NCI-H510A treated with DMSO at 0.1 percent for 48 hours (cell line): ENCODE data around the gene ABCA1.
"Not testable (repeated sequence)": the region's sequence is repeated elsewhere in the genome, so short reads cannot be mapped to it uniquely, and the experiment has no call there.

ENCODE experiments used
- DNase-seq: peaks from one replicate; lab custom pipeline; 2025; lab: John Stamatoyannopoulos, UW

ABCA1 gene

DNA sequence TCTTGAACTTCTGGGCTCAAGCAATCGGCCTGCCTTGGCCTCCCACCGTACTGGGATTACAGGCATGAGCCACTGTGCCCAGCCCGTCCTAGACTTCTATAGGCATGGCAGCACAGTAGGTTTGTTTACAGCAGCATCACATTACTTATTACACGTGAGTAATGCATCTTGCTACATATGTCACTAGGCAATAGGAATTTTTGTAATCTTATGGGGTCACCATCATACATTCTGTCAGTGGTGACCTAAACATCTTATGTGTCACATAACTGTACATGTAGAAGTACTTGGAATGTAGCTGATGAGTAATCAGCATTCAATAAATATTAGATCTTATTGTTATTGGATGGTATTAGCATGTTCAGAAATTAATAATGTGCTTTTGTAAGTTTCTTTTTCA, 22.9 kb upstream of the ABCA1 start:
- DNase-seq = no peak

DNA sequence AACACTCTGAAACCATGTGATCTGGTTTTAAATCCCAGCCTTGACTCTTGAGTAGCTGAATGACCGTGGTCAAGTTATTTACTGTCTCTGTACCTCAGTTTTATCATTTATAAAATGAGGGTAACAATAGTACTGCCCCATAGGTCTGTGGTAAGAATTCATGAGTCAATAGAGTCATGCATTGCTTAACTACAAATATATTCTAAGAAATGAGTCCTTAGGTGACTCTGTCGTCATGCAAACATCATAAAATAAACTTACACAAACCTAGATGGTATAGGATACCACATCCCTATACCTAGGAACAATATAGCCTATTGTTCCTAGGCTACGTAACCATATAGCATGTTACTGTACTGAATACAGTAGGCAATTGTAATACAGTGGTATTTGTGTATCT, 20.3 kb upstream of the ABCA1 start:
- DNase-seq = no peak

DNA sequence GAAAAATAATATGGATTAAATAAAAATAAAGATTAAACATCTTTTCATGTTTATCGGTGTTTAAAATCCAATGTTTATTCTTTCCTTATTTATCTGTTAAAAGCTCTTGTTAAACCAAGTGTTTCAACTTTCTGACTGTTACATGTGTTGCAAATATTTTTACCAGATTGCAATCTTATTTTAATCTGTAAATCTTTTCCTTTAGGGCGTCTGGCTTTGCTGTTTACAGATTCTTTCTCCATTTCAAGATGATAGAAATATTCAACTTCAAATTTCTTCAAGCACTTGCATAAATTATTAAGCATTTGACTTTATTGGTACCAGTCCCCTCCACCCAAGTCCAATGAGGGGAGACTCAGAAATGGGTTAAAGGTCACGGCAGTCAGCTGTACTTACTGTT, 16.9 kb upstream of the ABCA1 start:
- DNase-seq = no peak

DNA sequence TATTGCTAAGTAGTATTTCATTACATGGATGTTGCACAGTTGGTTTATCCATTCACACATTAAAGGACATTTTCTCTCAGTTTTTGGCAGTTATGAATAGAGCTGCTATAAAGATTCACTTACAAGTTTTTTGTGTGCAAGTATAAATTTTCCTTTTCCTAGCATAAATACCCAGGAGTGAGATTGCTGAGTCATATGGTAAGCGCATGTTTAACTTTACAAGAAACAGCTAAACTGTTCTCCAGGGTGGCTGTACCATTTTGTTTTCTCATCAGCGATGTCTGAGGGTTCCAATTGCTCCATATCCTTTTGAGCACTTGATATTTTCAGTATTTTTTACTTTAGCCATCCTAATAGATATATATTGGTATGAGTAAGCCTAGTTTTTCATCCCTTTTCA, 16.4 kb upstream of the ABCA1 start:
- DNase-seq = no peak

DNA sequence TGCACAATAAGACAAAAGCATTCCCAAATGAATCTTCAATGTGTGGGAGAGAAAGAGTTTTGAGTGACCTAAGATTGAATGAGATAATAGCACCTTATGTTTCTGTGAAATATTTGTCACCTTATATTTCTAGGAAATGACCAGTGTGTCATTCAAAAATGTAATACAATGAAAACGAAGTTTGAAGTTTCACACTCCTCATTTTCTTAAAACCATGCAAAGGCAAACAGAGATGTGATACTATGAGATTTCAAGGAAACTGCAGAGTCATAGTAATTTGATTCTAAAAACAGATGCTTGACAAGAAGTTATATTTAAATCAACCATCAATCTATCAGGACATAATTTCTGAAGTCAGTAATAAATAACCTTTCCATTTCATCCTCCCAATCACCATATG, 13.6 kb upstream of the ABCA1 start:
- DNase-seq = no peak

DNA sequence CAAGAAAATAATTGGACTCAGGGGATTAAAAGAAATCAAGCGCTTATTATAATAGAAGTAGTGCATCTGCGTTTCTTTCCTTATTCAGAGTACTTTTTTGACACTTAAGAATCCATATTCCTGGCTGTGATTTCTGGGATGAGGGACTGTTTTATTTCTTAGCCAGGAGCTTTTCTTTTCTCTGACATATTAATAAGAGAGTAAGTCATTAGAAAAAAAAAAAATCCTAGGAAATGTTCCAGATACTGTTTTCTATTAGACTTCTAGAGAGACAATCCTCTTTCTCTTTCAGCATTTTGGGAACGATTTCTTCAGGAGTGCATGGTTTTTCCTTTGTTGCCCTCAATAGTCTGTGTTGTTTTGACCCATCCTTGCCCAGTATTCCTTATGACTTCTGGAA, 8.3 kb upstream of the ABCA1 start:
- no peak for DNase-seq

DNA sequence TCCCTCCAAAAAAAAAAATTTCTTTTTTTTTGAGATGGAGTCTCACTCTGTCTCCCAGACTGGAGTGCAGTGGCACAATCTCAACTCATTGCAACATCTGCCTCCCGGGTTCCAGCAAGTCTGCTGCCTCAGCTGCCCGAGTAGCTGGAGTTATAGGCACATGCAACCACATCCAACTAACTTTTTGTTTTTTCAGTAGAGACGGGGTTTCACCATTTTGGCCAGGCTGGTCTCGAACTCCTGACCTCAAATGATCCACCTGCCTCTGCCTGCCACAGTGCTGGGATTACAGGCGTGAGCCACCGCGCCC, 7.5 kb upstream of the ABCA1 start:
- not testable (repeated sequence) for DNase-seq

DNA sequence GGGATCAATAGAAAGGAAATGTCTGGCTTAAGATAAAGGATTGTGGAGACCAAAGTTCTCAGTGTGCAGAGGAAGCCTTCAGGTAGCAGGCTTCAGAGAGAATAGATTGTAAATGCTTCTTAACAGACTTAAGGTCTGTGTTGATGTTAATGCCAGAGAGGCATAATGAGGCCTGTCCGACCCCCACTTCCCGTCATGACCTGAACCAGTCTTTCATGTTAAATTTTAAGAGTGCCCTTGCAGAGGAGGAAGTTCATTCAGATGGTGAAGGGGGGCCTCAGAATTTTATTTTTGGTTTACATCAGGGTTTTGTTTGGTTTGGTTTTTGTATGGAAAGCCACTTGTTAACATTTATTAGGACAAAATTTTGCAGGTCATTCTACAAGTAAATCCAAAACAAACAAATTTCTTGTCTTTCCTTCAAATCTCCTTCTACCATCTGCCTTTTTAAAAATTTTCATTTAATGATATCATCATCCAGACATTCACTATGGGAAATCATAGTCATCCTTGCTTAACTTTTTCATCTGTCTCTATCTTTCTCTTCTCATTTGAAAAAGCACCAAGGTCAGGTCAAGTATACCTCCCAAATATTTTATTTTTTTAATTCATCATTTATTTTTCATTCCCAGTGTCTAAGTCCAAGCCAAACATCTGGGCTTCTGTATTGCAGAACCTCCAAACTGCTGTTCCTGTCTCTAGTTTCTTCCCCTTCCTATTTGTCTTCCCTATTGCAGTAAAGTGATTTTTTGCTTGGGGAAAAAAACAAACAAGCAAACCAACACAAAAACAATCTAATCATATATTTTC, 6.9 kb upstream of the ABCA1 start:
- no peak for DNase-seq

DNA sequence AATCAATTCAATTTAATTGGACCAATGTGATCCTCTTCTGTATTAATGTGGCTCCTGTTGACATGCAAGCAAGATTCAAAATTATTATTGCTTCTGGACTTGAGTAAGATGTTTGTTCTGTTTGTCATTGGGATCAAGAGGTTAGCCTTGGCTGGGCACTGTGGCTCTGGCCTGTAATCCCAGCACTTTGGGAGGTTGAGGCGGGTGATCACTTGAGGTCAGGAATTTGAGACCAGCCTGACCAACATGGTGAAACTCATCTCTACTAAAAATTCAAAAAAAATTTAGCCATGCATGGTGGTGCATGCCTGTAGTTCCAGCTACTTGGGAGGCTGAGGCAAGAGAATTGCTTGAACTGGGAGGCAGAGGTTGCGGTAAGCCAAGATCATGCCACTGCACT, 5.1 kb upstream of the ABCA1 start:
- not testable (repeated sequence) for DNase-seq

DNA sequence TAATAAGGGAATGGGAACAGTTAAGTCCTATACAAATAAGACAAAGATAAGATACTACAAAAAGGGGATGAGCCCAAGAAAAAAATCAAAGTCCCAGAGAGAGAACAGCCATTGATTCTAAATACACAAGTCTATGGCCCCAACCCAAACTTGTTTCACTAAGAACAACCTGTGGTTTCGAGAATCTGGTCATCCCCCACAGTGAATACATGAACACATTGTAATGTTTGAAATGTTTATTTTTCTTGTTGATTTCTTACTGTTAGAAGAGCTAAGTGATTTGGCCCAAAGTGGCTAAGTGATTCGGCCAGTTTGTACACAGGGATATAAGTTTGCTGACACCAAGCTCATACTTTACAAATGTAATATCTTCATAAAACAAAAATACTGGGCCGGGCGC, 3.3 kb upstream of the ABCA1 start:
- no peak for DNase-seq

DNA sequence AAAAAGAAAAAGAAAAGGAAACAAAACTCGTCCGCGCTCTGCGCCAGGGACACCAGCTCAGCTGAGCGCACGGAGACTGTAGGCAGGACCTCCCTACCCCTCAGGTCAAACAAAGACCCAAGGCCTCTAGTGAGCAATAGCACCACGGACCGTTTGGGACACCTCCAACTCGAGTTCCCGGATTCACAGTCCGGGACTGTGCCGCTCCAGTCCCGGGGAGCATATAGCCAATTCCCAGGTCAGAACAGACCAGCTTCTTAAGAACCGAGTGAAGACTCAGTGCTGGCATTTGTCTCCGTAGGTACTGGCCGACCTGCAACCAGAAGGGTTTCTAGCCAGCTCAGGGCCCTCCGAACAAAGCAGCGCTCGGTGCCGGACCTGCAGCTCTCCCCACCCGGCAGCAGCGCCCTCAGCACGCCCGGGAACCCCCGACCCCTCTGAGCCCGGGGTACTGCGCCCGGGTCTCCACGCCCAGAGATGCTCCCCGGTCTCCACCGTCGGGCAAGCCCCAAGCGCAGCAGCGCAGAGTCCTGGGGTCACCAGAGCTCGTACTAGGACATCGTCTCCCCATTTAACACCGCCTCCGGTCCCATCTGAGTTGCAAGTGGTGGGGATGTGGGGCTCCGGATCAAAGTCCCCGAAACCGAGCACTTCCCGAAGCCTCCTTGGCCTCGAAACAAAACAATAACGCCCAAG, 591 bp downstream of the ABCA1 start:
- no peak for DNase-seq

DNA sequence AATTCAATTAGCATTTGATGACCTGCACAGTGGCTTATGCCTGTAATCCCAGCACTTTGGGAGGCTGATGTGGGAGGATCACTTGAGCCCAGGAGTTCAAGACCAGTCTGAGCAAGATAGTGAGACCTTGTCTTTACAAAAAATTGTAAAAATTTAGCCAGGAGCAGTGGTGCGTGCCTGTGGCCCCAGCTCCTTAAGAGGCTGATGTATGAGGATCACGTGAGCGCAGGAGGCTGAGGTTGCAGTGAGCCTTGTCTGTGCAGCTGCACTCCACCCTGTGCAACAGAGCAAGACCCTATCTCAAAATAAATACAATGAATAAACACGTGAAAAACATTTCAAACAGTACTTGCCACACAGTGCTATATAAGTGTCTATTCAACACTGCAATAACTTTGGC, 4.2 kb downstream of the ABCA1 start:
- peak; percentile 41 for DNase-seq

DNA sequence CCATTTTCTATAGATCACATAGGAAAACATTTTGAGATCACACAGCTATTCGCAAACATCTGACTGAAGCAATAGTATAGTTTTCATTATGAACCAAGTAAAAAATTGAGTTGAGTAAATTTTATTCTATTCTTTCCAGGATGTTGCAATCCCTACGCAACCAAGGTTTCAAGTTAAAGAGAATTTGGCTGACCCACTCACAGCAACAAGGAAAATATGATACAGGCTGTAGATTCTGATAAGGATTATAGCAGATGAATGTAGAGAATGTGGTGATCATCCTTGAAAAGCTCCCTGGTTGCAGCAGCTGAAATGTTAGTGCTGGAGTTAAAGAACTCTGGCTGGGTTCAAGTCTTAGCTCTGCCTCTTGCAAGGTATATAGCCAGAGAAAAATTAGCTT, 4.7 kb downstream of the ABCA1 start:
- no peak for DNase-seq

DNA sequence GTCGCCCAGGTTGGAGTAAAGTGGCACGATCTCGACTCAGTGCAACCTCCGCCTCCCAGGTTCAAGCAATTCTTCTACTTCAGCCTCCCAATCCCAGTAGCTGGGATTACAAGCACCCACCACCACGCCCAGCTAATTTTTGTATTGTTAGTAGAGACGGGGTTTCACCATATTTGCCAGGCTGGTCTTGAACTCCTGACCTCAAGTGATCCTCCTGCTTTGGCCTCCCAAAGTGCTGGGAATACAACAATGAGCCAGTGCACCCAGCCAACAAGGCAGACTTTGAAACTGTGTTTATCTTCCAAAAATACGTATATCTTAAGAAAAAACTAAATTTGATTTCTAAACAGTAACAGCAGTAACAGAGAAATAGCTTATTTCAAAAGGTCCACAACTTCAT, 5.2 kb downstream of the ABCA1 start:
- not testable (repeated sequence) for DNase-seq

DNA sequence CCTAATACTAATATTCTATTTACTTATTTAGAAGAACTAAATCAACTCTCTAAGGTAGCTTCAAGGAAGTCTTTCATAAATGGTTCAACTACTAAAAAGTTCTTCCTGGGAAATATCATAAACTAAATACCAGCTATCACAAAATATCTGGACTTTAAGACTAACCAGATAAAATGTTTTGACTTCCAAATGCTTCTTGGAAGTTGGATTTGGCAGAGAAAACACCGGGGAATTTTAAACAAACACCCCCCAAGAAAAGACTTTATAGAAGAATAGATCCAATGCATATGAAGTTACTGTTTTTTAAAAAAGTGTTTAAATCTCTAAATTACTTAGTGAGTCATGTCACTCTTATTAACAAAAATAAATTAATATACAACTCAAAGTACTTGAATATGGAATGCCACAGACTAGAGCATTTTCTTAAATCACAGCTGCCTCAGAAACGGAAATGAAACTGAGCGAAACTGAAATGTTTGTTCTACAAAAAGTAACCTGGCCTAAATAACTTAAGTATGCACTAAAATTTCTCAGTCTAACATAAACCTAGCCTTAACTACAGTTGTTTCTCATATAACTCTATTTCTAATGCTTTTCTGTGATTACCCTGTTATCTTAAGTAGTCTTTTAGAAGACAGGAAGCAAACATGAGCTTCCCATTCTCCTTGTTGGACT, 6.8 kb downstream of the ABCA1 start:
- DNase-seq = no peak

DNA sequence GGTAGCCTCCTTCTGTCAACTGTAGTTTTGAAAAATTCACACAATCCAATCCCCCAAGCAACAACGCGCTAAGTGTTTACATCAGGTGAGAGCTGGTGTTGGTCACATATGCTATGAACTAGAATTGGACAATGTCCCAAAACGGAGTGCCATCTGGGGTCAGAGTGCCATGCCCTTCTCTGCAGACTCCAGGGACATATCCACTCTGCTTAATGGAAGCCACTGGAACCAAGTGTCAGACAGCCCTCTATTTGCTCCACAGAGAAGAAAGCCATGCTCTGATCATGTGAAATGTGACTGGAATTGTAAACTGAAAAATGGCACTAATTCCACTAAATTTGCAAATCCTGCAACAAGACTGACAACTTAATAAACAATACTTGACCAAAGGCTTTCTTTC, 12.2 kb downstream of the ABCA1 start:
- no peak for DNase-seq

DNA sequence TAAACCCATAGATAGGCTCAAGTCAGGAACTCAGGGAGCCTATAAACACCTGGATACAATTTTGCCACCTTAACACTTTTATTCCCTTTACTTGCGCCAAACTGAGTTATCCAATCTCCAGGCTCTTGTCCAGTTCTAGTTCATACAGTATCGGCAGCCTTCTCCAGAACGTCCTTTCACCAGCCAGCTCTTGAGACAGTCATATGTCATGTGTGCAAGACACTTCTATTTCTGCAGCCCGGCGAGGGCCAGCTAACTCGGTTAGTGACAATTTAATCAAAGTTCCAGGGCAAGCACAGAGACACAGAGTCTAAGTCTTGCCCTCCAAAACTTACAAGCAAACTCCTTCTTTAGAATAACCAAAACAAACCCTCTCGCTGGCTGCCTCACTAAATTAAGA, 12.9 kb downstream of the ABCA1 start:
- DNase-seq = no peak

DNA sequence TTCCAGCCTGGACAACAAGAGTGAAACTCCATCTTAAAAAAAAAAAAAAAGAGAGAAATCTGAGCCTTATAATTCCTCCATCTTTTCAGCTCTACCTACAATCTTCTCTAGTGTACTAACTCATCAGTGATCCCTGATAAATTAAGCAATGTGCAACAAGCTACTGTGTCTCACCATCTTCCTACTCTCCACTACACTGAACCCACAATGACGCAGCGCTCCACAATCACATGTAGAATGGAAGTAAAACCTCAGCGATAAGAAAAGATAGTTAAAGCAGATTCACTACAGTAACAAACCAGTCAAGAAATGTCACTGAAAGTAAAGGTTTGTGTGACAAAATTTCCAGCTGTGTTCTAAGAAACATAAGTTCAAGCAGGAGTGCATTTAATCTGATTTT, 13.5 kb downstream of the ABCA1 start:
- no peak for DNase-seq

DNA sequence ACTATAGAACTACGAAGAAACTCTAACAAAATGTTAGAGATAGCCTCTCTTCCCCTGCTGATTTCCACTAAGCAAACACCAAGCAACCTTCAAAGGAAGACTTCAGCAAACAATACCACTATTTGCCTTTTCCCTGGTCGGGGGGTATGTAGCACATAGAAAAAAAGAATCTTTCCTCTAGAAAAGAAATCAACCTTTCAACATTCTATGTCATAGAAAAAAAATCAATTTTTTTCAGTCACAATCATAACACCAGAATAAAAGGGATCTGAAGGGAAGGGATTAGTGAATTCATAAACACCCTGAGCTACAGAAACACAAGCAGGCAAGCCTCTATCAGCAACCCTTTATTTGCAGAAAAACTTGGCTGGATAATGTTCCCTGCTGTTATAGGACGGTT, 15.3 kb downstream of the ABCA1 start:
- peak; percentile 8 for DNase-seq

DNA sequence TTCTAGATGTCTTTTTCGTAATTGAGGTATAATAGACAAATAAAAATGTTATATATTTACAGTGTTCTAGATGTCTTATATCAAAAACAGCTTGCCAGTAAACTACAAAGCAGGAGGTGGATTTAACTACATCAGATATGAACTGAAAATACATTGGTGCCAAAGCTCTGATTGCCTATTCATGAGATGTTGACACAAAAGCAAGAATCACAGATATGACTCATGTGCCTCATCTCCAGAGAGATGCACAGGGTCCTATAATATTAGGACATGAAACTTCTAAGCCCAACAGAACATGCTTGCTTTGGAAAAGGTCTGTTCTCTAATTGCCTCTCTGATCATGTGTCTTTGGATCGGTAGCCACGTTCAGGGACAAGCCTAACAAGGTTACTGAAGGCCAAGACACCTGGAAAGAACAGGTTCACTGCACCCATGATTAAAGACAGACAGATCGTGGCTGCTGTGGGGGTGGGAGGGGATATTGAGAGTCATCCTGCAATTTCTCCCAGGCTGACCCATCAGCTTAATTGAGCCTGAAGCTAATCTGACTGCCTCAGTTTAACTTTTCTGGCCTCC, 16.8 kb downstream of the ABCA1 start:
- DNase-seq = no peak

DNA sequence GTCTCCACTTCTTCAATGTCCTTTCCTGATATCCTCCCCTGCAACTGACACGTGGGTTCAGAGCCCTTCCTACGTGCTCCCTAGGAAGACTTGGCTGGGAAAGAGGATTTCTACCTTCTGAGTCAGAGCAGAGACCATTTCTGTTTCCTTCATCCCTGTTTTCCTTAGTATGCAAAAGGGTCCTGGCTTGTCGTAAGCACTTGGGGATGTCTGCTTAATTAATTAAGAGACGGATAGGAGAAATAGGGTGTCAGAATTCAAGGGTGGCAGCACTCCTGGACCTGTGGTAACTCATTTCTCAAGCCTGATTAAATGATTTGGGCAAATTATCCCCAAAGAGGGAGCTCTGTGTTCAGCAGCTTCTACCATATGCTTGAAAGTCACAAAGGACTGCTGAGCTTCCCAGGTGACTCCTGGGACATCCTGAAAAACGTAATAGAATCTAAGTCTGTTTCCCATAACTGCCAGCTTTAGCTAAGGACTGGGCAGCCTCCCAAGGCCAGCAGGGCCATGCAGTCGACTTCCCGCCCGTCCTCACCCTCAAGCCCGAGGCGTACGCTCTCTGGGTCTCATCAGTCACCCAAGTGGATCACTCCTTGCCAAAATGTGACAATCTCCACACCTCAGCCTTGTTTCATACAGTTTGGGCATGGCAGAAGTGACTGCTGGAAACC, 20.5 kb downstream of the ABCA1 start:
- no peak for DNase-seq

DNA sequence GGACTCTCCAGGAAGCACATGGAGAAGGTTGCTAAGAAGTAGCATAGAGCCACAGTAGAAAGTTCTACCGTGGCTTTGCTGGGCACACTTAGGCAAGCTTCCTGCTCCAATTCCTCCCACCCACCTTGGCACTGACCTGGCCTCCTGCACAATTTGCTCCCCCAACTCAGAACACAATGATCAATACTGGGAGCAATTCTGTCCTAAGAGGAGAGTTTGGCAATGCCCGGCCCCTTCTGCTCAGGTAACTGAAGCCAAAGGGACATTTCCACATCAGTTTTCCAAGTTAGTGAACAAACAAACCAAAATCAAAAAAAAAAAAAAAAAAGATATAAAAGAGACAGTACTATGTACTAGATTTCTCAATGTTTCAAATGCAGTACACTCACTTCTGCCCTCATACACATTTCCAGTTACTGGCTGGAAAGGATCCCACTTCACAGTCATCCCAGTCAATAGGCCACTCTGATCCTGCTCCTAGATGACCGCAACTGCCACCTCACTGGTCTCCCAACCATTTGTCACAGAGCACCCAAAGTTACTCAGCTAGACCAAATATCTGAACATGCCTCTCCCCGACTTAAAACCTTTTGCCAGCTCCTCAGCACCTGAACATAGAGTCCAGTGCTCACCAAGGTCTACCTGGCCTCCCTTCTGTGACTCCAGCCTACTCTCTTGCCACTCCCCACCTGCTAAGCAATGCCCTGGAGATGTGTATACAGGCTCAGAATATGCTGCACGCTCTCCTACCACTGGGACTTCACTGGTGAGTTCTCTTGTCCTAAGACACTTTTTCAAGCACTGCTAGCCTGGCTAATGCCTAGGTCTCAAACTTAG, 21.3 kb downstream of the ABCA1 start:
- DNase-seq = no peak
